SIG-M5 treated with dmso at 0.1 percent for 504 hours (cell line): ENCODE results near the gene SLC27A3.

ENCODE experiments used
- DNase-seq: peaks from one replicate; lab custom pipeline; 2025; ENCODE audit not compliant: unreplicated experiment; lab: John Stamatoyannopoulos, UW

Gene SLC27A3

DNA sequence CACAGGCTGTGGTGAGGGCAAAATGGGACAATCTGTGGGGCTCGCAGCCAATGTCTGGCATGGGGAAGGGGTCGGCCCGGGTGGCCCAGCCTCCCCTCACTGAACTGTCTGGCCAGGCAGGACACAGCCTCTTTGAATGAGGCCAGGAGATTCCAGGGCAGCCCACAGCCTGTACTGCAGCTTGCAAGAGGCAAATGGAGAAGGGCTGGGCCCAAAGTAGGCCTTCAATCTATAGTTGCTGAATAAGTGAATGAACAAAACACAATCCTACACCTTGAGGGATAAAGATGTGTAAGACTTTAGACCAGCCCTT is 23.2 kb downstream of the SLC27A3 start:
- DNase-seq = no peak

DNA sequence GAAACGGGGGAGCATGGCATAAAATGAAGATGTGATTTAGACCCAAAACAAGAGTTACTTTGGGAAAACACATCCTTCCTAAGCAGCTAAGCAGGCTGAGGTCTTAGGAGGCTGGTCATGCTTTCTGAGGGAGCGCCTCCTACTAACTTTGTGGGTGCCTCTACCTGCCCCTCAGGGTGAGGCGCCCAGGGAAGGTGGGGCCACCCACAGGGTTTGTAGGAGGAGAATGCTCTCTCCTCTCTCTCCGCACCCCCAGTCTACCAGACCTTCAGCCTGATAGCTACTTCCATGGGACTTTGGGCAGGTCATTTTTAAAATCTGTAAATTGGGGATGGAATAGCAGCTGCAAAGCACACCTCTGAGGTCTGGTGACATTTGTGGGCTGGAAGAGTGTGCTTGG is 23.8 kb downstream of the SLC27A3 start:
- DNase-seq = no peak

DNA sequence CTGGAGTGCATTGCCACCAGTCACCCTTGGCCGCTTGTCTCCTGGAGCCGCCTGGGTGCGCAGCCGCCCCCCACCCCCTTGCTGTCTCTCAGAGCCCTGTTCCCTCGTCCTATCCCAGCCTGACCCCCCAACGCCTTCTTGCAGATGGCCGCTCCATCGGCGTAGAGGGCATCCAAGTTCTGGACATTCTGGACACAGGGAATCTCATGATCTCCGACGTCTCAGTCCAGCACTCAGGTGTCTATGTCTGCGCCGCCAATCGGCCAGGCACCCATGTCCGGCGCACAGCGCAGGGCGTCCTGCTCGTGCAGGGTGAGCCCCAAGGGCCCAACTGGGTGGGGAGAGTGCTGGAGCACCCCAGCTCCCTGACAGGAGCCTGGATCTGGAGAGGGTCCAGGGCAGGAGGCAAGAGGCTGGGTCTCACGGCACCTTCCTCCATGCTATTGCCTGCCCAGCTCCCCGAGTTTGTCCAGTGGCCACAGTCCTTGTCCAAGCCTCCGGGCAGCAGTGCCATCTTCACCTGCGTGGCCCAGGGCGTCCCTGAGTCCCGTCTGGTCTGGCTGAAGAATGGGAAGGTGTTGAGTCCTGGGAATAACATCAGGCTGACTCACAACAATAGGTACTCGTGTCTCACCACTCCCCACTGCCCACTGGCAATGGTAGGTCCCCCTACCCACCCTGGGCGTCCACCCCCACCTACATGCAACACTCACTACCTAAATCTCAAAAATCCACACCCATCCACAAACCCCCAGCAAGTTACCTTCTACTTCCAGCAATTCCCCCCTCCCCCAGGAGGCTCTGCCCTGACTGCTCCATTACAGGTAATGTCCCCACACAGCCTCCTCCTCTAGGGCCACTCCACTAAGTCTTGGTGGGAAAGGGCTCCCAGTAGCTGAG is 24.6 kb downstream of the SLC27A3 start:
- DNase-seq = no peak

DNA sequence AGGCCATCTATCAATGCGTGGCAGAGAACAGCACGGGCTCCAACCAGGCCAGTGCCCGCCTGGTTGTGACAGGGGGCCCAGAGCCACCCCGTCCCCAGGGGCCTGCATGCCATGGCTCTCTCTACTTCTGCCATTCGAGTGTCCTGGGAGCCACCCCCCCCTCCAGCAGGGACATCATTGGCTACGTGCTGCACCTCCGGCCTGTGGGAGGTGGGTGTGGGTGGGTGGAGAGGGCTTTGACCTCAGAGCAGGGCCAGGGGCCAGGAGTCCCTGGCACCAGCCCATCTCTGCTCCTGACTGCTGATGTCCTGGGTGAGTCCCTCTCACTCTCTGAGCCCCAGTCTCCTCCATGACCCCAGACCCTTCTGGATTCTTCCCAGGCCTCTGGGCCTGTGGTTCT is 25.3 kb downstream of the SLC27A3 start:
- DNase-seq = no peak

DNA sequence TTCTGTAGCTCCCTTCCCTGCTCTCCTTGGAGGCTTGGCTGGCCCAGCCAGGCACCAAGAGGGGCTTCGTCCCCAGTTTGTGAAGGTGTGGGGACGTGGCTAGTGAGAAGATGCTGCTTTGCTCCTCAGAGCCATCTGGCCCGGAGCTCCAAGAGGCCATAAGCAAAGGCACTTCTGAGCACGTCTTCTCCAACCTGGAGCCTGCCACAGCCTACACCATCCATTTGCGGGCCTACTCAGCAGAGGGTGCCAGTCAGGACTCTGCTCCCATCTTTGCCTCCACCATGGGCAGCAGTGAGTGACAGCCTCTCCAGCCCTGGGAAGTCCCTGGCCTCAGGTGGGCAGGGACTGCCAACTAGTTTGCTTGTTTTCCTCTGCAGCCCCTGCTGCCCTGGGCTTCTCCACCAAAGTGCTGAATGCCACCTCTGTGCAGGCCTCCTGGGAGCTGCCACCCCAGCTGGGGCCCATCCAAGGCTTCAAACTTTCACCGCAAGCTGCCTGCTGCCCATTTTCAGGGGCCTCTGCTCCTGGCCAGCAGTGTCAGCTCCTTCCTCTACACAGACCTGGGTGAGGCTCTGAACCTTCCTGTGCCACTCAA is 25.9 kb downstream of the SLC27A3 start:
- DNase-seq = no peak

DNA sequence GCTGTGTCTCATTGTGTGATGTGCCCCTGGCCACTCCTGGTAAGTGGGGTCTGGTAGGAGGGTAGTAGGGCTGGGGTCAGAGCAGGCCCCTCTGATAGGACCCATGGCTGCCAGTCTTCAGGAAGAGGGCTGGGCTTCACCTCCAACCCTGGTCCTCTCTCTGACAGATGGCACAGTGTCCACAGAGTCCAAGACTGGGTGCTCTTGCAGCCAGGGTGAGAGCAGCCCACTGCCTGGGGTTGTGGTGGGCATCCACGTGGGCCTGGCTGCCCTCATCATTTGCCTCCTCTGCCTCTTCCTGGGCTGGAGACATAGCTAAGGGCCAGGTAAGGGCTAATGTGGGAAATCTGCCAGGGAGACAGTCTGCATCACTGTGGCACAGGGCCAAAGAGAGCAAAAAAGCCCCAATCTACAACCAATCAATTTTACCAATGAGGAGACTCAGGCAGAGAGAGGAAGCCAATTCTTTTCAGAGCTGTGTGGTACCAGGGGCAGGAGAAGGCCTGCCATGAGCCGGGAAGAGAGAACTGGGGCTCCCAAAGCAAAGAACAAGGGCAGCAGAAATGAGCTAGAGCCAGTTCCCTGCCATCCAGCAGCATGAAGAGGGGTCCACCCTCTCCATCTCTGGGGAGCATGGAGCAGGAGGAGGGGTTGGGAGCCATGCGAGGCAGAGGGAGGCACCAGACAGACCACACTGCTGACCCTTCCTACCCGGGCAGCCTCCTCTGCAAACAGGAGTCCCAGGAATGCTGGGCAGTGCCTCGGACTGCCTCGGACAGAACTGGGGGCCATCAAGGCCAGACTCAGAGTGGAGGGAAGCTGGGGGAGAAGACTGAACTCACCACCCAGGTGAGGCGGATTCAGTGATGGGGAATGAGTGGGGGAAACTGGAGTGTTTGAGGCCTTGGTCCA is 26.8 kb downstream of the SLC27A3 start:
- no peak for DNase-seq

DNA sequence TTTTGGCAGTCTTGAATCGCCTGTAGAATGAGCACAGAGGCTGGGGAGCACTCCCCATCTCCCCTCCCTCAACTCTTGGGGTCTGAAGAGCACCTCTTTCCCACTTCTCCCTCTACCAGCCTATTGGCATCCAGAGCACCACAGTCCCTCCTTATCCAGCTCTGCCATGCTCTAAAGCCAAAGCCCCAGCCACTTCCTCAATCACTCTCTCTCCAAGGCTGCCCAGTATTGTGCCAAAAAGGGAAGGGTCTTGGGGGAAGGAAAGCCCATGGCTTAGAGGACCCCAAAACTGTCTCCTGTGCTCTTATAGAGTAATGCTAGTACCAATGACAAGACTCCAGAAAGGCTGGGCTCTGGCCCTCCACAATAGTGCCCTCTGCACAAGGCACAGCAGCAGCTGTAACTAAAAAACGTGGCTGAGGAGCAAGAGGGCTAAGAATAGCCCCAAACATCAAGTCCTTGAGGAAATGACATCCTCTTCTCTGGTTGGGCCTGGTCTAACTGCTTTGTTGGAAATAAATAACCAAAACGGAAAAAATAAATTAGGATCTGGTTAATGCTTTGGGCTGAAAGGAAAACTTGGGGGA is 28.4 kb downstream of the SLC27A3 start:
- DNase-seq = no peak

DNA sequence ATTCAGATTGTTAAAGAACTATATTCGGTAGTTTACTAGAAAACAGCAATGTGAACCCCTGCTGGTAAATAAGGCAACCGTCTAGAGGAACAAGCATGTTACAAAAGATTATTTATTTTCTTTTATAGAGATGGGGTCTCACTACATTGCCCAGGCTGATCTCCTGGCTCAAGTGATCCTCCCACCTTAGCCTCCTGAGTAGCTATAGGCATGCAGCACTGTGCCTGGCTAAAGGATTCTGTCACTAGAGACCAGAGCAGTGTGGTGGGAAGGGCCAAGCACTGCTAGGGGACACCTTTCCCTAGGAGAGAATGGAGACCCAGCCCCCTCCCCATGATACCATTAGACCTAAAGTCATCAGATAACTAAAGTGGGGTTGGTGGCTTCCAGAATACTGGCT is 28.9 kb downstream of the SLC27A3 start:
- no peak for DNase-seq

DNA sequence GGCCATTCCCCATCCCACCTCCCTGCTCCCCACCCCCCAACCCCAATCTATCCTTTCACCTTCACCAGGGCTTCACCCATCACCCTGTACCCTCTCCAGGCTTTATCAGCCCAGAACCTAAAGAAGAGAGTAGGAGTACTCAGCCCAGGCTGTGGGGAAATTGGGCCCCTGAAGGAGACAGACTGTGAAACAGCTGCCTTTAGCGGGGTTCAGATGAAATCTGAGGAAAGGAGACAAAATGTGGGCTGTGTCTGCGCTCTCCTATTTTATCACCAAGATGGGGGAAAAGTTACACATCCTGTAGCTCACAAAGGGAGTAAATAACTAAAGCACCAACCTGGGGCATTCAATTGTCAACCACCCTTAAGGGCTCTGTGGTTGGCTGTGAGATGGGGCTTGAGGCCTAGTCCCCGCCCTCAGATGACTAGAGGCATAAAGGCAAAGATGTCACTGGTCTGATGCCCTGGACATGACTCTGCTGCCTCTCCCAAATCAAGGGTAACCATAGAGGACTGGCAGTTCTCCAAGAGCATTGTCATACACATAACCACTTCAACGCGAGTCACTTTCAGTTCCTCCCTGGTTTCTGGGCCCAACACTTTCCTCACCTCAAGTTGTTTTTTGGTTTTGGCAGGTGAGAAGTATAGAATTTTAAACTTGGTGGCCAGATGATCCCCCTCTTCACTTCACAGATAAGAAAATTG is 30.0 kb downstream of the SLC27A3 start:
- peak; percentile 99 for DNase-seq

DNA sequence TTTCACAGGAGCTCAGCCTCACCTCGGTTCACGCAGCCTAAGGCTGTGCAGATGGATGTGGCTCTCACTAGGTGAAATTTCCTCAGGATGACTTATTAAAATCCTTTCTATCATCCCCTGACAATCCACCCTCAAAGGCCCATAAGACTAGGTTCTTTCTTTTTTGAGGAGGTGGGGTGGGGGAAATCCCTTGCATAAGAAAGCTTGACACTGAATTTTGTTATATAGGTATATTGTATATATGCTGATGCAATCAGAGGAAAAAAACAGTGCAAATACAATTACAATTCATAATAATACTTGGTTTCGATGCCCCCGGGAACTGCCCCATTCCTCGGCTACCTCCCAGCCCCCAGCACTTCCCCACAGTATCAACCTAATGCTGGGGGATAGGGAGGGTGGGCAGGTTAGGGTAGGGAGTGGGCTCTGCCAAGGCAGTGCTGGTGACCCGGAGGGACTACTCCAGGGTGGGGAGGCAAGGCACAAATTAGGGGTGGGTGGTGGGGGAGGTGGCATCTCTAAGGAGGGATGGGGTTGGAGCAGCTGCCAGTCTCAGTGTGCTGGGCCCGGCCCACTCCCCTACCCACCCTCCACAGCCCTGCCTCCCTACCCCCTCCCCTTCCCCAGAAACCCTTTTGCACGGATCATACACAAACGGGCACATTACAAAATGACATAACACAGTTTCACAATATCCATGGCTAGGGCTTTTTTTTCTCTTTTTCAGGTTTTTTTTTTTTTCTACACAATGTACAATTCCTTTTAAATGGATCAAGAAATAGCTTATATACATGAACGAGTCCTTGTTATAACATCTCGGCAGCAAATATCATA is 30.9 kb downstream of the SLC27A3 start:
- DNase-seq = peak; percentile 72

DNA sequence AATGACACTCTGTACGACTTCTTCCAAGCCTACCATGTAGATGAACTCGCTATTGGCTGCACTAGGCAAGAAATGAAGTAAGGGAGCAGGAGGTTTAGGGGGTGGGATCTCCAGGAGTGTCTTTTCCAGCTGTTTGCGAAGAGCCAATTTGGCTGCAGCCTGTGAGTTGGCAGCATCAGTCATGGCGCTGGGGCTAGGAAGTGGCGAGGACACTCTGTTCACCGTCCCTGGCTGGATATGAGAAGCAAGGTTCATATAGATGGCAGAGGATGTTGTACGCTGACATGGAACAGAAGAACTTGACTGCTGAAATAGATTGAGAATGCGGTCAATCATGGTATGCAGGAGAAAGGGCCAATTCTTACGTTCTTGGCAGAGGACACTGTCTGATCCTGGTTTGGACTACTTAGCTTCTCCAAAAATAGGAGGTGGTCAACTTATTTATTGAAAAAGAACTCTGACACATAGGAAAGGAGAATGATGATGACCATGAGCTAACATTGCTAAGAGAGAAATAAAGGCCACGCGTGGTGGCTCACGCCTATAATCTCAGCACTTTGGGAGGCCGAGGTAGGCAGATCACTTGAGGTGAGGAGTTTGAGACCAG is 41.2 kb downstream of the SLC27A3 start:
- no peak for DNase-seq

DNA sequence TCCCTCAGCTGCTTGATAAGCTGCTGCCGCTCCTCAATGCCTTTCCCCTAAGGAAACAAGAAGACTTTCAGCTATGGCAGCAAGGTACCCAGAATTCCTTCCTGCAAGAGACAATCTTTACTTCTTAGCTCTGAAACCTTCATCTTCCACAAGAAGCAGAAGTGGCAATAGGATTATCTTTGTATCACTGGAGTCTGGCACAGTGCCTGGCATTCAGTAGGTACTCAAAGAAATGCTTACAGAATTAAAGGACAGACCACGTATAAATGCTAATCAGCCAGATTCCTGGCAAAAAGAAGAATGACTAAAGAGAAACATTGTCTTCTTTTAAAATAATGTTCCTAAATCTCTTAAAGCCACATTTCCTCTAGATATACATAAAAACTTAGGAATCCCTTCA is 43.7 kb downstream of the SLC27A3 start:
- no peak for DNase-seq

DNA sequence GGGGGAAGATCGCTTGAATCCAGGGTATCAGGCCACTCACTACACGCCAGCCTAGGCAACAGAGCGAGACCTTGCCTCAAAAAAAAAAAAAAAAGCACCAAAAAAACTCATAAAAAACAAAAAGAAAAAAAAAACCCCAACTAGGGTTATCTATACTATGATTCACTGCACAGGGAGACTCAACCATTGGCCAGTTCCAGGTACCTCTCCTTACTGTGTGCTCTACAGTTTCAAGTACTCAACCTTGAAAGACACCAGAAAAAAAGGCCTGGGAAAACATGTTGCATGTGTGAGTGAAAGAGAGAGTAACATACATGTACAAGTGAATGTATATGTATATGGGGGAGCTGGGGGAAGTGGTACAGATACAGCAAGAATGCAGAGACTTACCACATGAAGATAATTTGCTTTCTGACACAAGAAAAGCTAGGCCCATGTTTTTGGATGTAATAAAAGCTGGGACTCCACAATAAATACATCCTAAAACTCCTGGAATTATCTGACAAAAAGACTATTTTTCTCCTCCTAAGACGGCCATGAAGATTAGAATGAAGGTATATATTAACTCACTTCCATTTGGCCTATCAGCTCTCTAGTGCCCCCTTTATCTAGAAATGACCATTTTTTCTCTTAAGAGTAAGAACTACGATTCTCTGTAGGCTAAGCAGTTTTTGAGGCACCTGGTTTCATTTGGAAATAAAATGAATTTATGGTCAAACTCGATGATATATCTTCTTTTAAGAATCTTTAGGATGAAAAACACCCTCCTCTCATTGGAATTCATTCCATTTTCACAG is 52.2 kb downstream of the SLC27A3 start:
- no peak for DNase-seq
